Neural cell (in vitro differentiated cells): ENCODE data around the gene CROCC2.

Experiments used
- CTCF ChIP-seq: fragments of 450-650 bp; IDR thresholded peaks from 2 replicates; pipeline ENCODE4 v1.5.1; 2014; ENCODE audit warnings: antibody characterized with exemption, mild to moderate bottlenecking, moderate library complexity; ENCODE audit not compliant: poor library complexity, severe bottlenecking
- EZH2 ChIP-seq: fragments of 200-600, 300-800 bp; shearing (Covaris generic), sonication (generic); IDR thresholded peaks from 2 replicates; pipeline ENCODE4 v1.6.1; 2014; ENCODE audit warnings: antibody characterized with exemption, low read length, borderline replicate concordance, mild to moderate bottlenecking; ENCODE audit not compliant: insufficient read depth, poor library complexity, severe bottlenecking
- MXI1 ChIP-seq: fragments of 450-650 bp; conservative IDR thresholded peaks from 2 replicates; pipeline ENCODE4 v1.6.1; 2014; ENCODE audit warnings: antibody characterized with exemption, mild to moderate bottlenecking; ENCODE audit not compliant: poor library complexity, severe bottlenecking
- POLR2AphosphoS5 ChIP-seq: IDR thresholded peaks from 2 replicates; pipeline ENCODE4 v1.6.1; 2012
- REST ChIP-seq: IDR thresholded peaks from 2 replicates; pipeline ENCODE4 v1.6.1; 2012; ENCODE audit warnings: borderline replicate concordance
- TAF1 ChIP-seq: IDR thresholded peaks from 2 replicates; pipeline ENCODE4 v1.6.1; 2012; ENCODE audit warnings: low read depth

- TF ChIP-seq CTCF = no peak
- TF ChIP-seq POLR2AphosphoS5 = no peak
- TF ChIP-seq REST = no peak
- no peak for TF ChIP-seq TAF1
- no peak for TF ChIP-seq EZH2
- no peak for TF ChIP-seq MXI1
Measured at GRCh38 chr2:240917009-240917683, 11.0 kb downstream of the CROCC2 start.
